ENCODE measurements around the gene AACS. TPM values are rescaled to one million over a fixed set of nuclear protein-coding genes. Genes with fewer than 3 reads are reported as not detected.
A peak's percentile ranks its signal among the peaks of the same experiment; 100 is the strongest.

Gene AACS
- polyA plus RNA-seq, 1 donor from 2014 or later: 33.2 TPM

DNA sequence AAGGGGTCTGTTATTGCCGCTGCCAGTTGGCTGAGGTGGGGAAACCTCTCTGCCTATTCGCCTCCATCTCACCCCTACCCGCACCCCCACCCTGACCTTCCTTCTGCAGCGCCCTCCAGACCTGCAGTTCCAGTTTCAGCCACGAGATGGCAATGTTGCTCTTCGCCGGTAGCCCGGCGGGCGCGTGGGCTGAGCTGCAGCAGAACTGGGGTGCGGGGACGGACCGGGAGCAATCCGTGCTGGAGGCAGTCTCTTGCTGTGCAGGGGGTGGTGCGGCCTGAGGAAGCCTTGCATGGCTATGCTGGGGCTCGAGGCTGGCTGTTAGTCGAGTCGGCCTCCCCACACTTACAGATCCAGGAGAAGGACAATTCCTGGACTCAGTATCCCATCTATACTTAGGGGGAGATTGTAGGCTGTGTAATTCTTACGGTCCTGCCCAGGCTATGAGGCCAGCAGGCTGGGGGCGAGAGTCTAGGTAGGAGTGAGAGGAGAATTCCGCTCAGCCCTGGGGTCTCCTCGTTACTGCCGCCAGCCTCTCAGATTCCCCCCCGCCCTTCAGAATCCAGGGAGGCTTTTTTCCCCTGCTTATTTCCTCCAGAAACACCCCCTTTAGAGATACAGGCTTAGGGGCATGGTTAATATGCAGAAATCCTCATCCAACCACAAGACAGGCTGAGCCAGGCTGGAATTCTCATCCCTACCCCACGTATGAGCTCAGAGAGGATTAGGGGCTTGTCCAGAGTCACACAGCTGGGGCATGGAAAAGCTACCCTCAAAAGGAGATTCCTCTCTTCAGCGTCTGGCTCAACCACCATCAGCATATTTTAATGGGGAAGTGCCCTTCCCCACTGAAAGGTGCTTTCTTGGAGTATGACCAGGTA lies 118.2 kb downstream of the AACS start (continued):
- TF ChIP-seq, protein P1, sequence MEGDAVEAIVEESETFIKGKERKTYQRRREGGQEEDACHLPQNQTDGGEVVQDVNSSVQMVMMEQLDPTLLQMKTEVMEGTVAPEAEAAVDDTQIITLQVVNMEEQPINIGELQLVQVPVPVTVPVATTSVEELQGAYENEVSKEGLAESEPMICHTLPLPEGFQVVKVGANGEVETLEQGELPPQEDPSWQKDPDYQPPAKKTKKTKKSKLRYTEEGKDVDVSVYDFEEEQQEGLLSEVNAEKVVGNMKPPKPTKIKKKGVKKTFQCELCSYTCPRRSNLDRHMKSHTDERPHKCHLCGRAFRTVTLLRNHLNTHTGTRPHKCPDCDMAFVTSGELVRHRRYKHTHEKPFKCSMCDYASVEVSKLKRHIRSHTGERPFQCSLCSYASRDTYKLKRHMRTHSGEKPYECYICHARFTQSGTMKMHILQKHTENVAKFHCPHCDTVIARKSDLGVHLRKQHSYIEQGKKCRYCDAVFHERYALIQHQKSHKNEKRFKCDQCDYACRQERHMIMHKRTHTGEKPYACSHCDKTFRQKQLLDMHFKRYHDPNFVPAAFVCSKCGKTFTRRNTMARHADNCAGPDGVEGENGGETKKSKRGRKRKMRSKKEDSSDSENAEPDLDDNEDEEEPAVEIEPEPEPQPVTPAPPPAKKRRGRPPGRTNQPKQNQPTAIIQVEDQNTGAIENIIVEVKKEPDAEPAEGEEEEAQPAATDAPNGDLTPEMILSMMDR (IDR thresholded peaks at IDR 0.05; ENCODE audit: poor library complexity, severe bottlenecking): peak; percentile 99

DNA sequence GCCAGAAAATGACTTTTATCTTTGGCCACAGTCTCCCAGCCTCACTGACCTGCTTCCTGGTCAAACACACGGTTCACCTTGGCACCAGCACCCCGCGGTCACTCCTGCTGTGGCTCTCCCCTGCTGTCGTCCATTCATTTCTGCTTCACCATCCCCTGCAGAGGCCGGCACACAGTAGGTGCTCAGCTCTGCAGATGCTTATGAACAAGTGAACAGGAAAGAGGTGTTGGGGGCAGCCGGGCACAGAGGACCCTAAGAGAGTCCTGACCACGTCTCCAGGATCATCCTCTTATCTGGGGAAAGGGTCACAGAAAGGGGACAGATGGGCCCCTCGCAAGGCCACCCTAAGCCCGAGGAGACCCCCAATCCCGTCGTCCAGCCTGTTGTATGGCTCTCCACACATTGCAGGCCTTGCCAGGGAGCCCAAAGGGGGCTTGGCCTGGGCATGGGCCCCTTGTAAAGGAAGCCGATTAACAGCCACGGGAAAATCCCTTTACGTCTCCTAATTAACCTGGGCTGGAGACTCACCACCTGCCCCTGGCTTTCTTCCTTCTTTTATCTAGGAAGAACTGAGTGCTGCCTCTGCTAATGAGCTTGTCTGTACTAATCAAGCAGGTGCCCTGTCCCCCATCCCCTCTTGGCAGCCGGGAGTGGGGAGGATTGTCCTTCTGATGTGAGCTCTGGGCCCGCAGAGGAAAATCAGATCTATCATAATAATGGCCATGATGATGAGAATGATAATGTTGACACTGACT lies 119.2 kb downstream of the AACS start:
- TF ChIP-seq POLR2AphosphoS5 (IDR thresholded peaks at IDR 0.05) (no peak), MXI1 (conservative IDR thresholded peaks at IDR 0.05; ENCODE audit: poor library complexity, severe bottlenecking) (no peak), RAD21 (conservative IDR thresholded peaks at IDR 0.05) (no peak), EP300 (conservative IDR thresholded peaks at IDR 0.05; ENCODE audit: poor library complexity, severe bottlenecking) (no peak), SMC3 (conservative IDR thresholded peaks at IDR 0.05; ENCODE audit: poor library complexity) (no peak), EZH2 (IDR thresholded peaks at IDR 0.05; ENCODE audit: borderline replicate concordance, insufficient read depth, low read length, poor library complexity, severe bottlenecking) (no peak), TAF1 (IDR thresholded peaks at IDR 0.05; ENCODE audit: low read depth) (no peak)
- TF ChIP-seq, protein P2, sequence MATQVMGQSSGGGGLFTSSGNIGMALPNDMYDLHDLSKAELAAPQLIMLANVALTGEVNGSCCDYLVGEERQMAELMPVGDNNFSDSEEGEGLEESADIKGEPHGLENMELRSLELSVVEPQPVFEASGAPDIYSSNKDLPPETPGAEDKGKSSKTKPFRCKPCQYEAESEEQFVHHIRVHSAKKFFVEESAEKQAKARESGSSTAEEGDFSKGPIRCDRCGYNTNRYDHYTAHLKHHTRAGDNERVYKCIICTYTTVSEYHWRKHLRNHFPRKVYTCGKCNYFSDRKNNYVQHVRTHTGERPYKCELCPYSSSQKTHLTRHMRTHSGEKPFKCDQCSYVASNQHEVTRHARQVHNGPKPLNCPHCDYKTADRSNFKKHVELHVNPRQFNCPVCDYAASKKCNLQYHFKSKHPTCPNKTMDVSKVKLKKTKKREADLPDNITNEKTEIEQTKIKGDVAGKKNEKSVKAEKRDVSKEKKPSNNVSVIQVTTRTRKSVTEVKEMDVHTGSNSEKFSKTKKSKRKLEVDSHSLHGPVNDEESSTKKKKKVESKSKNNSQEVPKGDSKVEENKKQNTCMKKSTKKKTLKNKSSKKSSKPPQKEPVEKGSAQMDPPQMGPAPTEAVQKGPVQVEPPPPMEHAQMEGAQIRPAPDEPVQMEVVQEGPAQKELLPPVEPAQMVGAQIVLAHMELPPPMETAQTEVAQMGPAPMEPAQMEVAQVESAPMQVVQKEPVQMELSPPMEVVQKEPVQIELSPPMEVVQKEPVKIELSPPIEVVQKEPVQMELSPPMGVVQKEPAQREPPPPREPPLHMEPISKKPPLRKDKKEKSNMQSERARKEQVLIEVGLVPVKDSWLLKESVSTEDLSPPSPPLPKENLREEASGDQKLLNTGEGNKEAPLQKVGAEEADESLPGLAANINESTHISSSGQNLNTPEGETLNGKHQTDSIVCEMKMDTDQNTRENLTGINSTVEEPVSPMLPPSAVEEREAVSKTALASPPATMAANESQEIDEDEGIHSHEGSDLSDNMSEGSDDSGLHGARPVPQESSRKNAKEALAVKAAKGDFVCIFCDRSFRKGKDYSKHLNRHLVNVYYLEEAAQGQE (IDR thresholded peaks at IDR 0.05; ENCODE audit: borderline replicate concordance): no peak
- TF ChIP-seq, protein P1 (IDR thresholded peaks at IDR 0.05; ENCODE audit: poor library complexity, severe bottlenecking): no peak
- no peaks in the 10 kb centered on the region for H3K9me2 ChIP-seq (ENCODE audit: insufficient read depth, low read length)
- H3K27me3 ChIP-seq (ENCODE audit: insufficient read depth, low read depth, low read length): peaks cover 32% of the 10 kb centered on the region
- H2AFZ ChIP-seq (ENCODE audit: low read depth, low read length): no peak overlapping the region
- no peaks in the 10 kb centered on the region for H4K20me1 ChIP-seq (ENCODE audit: insufficient read depth)
- no peak overlapping the region for H3K9ac ChIP-seq (ENCODE audit: low read length)
- H3K36me3 ChIP-seq (ENCODE audit: insufficient read depth, low read length): no peaks in the 10 kb centered on the region
- H3F3A ChIP-seq (ENCODE audit: insufficient read depth, low read length, poor library complexity, severe bottlenecking): no peaks in the 10 kb centered on the region
- H3K9me3 ChIP-seq (ENCODE audit: low read length): no peaks in the 10 kb centered on the region
- H3K4me3 ChIP-seq (ENCODE audit: low read length): no peak overlapping the region
- peaks cover 6% of the 10 kb centered on the region for H3K79me2 ChIP-seq (replicated peaks; ENCODE audit: insufficient read depth, low read length)
- no peak overlapping the region for H3K27ac ChIP-seq (ENCODE audit: low read length)
- H3K4me2 ChIP-seq (ENCODE audit: low read length): no peak overlapping the region
